GM12801 (cell line): ENCODE results near the gene PKLR.

Experiments
- CTCF ChIP-seq: IDR thresholded peaks from one replicate; pipeline ENCODE4 v1.5.1; 2011; ENCODE audit warnings: control low read depth; ENCODE audit not compliant: insufficient read length; ENCODE audit errors: extremely low read depth

Gene PKLR

GRCh38 chr1:155267373-155267772 is 33.9 kb downstream of the PKLR start:
- TF ChIP-seq CTCF: no peak

GRCh38 chr1:155266553-155266952 is 34.7 kb downstream of the PKLR start:
- TF ChIP-seq CTCF: no peak

- TF ChIP-seq CTCF: no peak
Observed at GRCh38 chr1:155263067-155263466, 38.2 kb downstream of the PKLR start.

- no peak for TF ChIP-seq CTCF
Observed at GRCh38 chr1:155261852-155262673, 39.2 kb downstream of the PKLR start, which contains the start of gene SCAMP3. SCAMP3 (minus strand) TSS chr1:155262360; CDS start chr1:155262151, 209 bp downstream.

- TF ChIP-seq CTCF: no peak
Observed at GRCh38 chr1:155261493-155261851, 39.8 kb downstream of the PKLR start.

- TF ChIP-seq CTCF: no peak
Observed at GRCh38 chr1:155260276-155260675, 41.0 kb downstream of the PKLR start.

GRCh38 chr1:155256058-155256852 is 45.0 kb downstream of the PKLR start:
- no peak for TF ChIP-seq CTCF
